Measurements from ENCODE around the gene INSIG1. TPM values are rescaled to one million over a fixed set of nuclear protein-coding genes. Genes with fewer than 3 reads are reported as not detected.

The INSIG1 gene
- polyA plus RNA-seq, 1 experiment, result 29.4 TPM

GRCh38 chr7:155296006-155296787 is 1.5 kb upstream of the INSIG1 start:
- TF ChIP-seq CTCF (IDR thresholded peaks at IDR 0.05; ENCODE audit: low read depth, low read length), result no peak
- DNase-seq (ENCODE audit: low read depth, low spot score), result no peak
- ChIA-PET POLR2A (interaction anchor here (1.1 to 3.1 kb wide), 5 partner anchors 63 to 293 kb away, joined by 4 to 14 read pairs (median 5); partner anchors contain the start of gene PAXIP1), CTCF (interaction anchor here (1.0 to 3.3 kb wide), 4 partner anchors 21 to 106 kb away, joined by 3 to 18 read pairs (median 6); no protein-coding TSS in a partner anchor)
- peak overlapping the region; percentile 92 for H3K27ac ChIP-seq (ENCODE audit: low read depth, low read length)
- H3K27me3 ChIP-seq (ENCODE audit: control insufficient read depth, insufficient read depth, low read length), result no peaks in the 10 kb centered on the region
- no peaks in the 10 kb centered on the region for H3K9me3 ChIP-seq (ENCODE audit: control insufficient read depth, insufficient read depth, low read length)
- peak overlapping the region; percentile 69 for H3K4me3 ChIP-seq (ENCODE audit: low read depth, low read length)

DNA sequence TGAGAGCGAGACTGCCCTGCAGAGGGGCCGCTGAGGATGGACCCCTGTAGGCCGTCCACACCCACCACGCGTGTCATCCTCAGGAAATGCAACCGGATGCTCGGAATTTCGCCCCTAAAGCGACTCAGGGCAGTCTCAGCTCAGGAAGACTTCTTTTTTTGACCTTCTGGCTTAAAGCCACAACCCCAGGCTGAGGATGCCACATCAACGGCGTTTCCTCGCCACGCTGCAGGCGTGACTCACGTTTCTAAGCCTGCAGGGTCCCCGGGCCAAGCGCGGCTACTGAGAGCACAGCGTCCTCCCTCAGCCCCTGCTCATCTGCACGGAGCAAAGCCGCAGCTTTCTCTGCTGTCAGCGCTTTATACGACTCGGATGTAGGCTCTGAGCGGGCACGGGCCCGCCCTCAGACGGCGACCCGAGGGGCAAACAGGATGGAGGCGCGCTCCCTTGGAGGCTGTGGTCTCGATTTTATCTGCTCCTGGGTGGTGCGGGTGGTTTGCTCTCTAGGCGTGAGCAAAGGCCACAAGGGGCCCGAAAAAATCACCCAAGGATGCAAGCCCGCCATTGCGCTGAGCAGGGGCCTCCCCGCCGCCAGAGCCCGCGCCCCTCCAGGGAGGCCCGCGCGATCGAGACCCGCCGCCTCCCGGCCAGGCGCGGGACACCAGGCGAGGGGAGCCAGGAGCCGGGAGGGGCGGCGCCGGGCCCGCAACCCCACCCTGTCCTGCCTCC is 726 bp upstream of the INSIG1 start:
- Histone ChIP-seq H3K4me3 (ENCODE audit: low read depth, low read length) (peak overlapping the region; percentile 69), H3K9me3 (ENCODE audit: control insufficient read depth, insufficient read depth, low read length) (no peaks in the 10 kb centered on the region), H3K27me3 (ENCODE audit: control insufficient read depth, insufficient read depth, low read length) (no peaks in the 10 kb centered on the region), H3K27ac (ENCODE audit: low read depth, low read length) (peak overlapping the region; percentile 92)
- TF ChIP-seq CTCF (IDR thresholded peaks at IDR 0.05; ENCODE audit: low read depth, low read length), result peak; percentile 34; the same call in 1 of the 2 replicates
- ChIA-PET POLR2A (interaction anchor here (0.6 to 3.1 kb wide), 8 partner anchors 63 to 294 kb away, joined by 4 to 14 read pairs (median 4); partner anchors contain the start of gene PAXIP1), CTCF (interaction anchor here (0.6 to 3.3 kb wide), 7 partner anchors 22 to 306 kb away, joined by 3 to 18 read pairs (median 4); no protein-coding TSS in a partner anchor)
- peak; percentile 33 for DNase-seq (ENCODE audit: low read depth, low spot score)

DNA sequence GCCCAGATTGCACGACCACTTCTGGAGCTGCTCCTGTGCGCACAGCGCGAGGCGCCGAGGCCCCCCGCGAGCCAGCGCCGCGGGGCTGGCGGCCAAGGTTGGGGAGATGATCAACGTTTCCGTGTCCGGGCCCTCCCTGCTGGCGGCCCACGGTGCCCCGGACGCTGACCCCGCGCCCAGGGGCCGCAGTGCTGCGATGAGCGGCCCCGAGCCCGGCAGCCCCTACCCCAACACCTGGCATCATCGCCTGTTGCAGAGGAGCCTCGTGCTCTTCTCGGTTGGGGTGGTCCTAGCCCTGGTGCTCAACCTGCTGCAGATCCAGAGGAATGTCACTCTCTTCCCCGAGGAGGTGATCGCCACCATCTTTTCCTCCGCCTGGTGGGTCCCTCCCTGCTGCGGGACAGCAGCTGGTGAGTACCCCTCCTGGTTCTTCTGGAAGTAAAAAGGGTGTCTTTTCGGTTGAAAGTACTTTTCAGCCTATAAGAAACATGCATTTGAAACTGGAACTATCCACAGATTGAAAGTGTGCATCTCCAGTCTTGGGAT is 683 bp downstream of the INSIG1 start:
- CTCF ChIA-PET, result interaction anchor here (1.8 to 7.2 kb wide), 3 partner anchors 46 to 371 kb away, joined by 6 to 48 read pairs (median 8); no protein-coding TSS in a partner anchor
- H3K4me3 ChIP-seq (ENCODE audit: low read depth, low read length), result peak overlapping the region; percentile 73
- no peak for DNase-seq (ENCODE audit: low read depth, low spot score)
- H3K27ac ChIP-seq (ENCODE audit: low read depth, low read length), result peak overlapping the region; percentile 80
- no peaks in the 10 kb centered on the region for H3K9me3 ChIP-seq (ENCODE audit: control insufficient read depth, insufficient read depth, low read length)
- TF ChIP-seq CTCF (IDR thresholded peaks at IDR 0.05; ENCODE audit: low read depth, low read length), result no peak
- no peaks in the 10 kb centered on the region for H3K27me3 ChIP-seq (ENCODE audit: control insufficient read depth, insufficient read depth, low read length)
- POLR2A ChIA-PET, result interaction anchor here (1.0 to 3.1 kb wide), 2 partner anchors 93 to 295 kb away, joined by 4 to 14 read pairs; partner anchors contain the start of gene PAXIP1

- Histone ChIP-seq H3K9me3 (ENCODE audit: control insufficient read depth, insufficient read depth, low read length) (no peaks in the 10 kb centered on the region), H3K4me3 (ENCODE audit: low read depth, low read length) (peak overlapping the region; percentile 73), H3K27ac (ENCODE audit: low read depth, low read length) (peak overlapping the region; percentile 80), H3K27me3 (ENCODE audit: control insufficient read depth, insufficient read depth, low read length) (no peaks in the 10 kb centered on the region)
- ChIA-PET CTCF (interaction anchor here (1.7 to 7.2 kb wide), 4 partner anchors 46 to 371 kb away, joined by 5 to 48 read pairs (median 7); no protein-coding TSS in a partner anchor), POLR2A (interaction anchor here (1.0 to 3.1 kb wide), 2 partner anchors 94 to 296 kb away, joined by 4 to 14 read pairs; partner anchors contain the start of gene PAXIP1)
- peak; percentile 88 for DNase-seq (ENCODE audit: low read depth, low spot score)
- TF ChIP-seq CTCF (IDR thresholded peaks at IDR 0.05; ENCODE audit: low read depth, low read length), result no peak
Measured at GRCh38 chr7:155298834-155299534, 1.3 kb downstream of the INSIG1 start.
